NCI-H226 (cell line): ENCODE results near the gene TSPYL1.
"Not testable (repeated sequence)": the region's sequence is repeated elsewhere in the genome, so short reads cannot be mapped to it uniquely, and the experiment has no call there.

Experiments used
- DNase-seq: peaks from one replicate; pipeline ENCODE4 v3.0.0-alpha.2; 2015

The TSPYL1 gene

DNA sequence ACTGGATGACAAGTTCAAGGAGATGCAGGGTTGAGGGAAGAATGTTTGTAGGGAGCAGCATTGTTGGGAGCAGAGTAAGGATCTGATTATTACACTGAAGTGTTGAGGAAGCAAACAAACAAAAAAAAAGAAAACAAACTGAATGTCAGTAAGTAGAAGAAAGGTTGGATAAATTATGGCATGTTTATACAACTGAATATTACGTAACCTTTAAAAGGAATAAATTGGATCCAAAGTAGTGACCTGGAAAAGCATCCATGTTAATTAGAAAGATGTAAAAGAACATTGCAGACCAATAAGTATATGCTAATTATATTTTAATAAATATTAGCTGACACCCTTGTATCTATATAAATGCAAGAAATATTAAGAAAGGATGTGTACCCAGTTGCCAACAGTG is 12.8 kb upstream of the TSPYL1 start:
- no peak for DNase-seq

DNA sequence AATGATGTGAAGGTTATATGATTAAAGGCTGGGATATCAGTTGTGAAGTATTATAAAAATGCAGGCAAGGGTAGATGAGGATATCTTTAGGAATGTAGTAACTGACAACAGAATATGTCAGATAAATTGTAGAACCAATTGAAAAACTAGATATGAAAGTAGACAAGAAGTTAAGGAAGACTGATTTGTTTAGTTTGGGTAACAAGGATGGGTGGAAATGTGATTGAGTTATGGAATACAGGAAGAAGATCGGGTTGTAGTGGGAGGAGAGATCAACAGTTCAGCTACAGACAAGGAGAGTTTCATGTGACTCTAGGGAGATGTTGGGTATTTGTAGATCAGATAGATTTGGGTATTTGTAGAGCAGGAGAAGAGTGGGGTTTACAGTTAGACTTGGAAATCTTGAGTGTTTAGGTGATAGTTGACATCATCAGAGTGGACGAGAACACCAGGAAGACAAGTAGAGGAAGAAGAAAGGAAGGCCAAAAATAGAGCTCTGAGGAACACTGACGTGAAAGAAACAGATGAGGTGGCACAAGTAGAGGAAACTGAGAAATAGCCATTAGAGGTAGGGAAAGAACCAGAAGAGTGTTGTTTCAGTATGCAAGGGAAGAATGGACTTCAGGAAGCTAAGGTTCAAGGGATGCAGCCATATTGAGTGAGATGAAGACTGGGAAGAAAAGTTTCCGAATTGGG is 12.1 kb upstream of the TSPYL1 start:
- DNase-seq = peak; percentile 59

DNA sequence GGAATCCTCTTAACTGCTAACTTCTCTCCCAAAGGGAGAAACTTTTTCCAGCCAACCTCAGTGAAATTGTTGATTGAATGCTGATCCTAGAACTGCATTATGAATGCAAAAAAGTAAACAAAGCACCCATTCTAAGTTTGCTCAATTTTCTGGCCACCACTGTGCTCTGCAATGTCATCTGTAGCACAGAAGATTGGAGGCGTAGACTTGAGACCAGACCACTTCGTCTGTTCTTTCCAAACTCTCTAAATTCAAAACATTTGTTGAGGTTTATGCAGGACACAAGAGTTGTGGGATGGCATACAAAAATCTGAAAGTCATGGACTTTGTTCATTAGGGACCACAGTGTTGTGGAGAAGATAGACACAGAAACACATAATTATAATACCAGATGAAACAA is 11.1 kb upstream of the TSPYL1 start:
- DNase-seq = no peak

DNA sequence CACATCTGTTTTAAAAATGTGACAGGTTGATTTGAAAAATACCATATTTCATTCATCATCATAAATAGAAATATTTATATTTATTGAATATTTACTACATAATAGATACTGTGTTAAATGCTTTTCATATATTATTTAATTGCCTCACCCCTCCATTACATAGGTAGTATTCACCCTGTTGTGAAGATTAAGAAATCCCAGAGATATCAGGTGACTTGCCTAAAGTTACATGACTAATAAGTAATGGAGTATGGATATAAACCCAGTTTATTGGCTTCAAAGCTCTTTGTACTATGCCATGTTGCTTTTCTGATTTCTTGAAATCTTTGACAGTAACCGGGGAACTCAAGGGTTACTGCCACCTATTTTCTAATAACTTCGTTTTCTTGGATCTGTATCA is 10.1 kb upstream of the TSPYL1 start:
- DNase-seq = no peak

DNA sequence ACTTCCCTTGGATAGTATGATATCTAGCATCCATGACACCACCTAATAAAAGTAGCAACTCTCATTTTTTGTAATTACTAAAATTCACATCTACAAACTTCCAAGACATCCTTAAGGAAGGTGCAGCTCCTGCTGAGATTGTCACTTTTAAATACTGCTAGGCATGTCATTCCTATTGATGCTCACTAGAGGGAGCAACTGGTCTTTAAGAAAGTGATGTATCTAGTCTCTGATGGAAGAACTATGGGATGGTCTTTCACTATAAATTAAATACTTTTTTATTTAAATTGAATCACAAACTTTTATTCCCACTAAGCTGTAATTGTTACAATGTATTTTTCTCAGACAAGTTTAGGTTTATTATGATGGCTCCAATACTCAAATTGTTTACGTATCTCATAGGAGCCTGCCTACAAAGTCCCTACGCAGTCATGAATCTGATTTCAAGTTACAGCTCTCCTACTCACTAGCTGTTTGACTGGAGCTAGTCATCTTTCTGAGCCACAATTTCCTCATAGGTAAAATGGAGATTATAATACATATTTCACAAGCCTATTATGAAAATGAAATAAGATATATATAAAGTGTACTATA is 8.1 kb upstream of the TSPYL1 start:
- no peak for DNase-seq

DNA sequence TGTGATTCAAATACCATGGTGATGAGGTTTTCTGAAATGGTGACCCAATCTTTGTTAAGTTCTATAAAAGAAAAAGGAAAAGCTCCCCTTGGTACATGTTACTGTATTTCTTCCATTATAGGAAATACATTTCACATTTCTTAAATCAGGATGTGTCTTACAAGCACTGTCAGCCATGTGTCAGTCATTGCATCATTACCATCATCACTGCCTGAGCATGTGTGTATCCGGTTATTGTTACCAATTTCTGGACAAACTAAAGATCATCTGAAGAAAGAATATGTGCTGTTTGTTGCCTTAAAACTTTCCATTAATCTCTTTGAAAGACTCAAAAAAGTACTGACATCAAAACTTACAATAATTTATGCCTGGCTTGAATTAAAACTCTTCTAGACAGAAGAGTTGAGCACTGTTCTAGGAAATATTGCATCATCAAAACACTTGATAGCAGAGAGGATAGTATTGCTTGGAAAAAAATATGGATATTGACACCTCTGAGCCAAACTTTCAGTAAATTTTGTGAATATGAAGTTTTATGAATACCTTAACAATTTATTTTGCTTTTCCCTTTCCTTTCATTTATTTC is 7.1 kb upstream of the TSPYL1 start:
- DNase-seq = no peak

DNA sequence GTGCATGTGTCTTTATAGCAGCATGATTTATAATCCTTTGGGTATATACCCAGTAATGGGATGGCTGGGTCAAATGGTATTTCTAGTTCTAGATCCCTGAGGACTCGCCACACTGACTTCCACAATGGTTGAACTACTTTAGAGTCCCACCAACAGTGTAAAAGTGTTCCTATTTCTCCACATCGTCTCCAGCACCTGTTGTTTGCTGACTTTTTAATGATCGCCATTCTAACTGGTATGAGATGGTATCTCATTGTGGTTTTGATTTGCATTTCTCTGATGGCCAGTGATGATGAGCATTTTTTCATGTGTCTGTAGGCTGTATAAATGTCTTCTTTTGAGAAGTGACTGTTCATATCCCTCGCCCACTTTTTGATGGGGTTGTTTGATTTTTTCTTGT is 5.3 kb upstream of the TSPYL1 start:
- DNase-seq = not testable (repeated sequence)

DNA sequence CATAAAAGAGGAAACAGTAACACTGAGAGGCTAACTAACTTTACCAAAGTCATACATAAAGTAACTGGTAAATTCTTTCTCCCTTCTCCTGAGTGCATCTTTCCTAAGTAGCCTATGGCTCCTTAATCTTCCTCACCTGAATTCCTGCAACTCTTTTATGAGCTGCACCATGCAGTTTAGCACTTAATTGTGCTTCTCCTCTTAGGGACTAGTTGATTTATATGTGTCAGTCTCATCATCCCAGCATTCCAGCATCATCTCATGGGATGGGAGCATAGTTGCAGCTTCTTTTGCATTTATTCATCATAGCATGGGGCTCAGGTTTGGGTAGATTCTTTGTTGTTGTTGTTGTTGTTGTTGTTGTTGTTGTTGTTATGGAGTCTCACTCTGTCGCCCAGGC is 3.5 kb upstream of the TSPYL1 start:
- no peak for DNase-seq

DNA sequence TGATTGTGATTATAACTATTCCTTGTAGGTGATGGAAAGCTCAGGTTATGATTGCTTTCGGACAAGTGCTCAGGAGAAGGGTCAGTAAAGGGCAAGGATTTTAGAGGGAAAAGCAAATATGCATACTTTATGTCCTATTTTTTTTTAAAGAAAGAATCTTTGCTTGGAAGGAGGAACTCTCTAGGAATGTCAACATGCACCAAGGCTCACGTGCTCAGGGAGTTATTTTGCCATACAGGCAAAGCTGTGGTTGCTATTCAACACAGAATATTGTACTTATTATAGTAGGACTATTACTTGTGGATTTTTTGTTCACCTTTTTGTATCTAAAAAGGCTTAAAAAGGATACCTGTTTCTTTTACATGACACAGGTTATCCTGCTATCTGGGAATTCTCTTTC is 3.0 kb upstream of the TSPYL1 start:
- no peak for DNase-seq

DNA sequence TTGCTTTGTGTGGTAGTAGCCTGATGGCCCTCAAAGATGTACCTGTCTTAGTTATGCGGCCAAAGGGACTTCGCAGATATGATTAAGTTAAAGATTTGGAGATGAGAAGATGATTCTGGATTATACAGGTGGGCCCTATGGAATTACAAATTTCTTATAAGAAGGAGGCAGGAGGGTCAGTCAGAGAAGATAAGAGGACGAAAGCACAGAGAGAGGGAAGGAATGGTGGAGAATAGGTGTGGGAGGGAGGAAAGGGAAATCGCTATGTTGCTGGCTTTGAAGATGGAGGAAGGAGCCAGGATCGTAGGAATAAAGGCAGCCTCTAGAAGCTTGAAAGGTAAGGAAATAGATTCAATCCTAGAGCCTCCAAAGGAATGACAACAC is 1.2 kb upstream of the TSPYL1 start:
- no peak for DNase-seq

DNA sequence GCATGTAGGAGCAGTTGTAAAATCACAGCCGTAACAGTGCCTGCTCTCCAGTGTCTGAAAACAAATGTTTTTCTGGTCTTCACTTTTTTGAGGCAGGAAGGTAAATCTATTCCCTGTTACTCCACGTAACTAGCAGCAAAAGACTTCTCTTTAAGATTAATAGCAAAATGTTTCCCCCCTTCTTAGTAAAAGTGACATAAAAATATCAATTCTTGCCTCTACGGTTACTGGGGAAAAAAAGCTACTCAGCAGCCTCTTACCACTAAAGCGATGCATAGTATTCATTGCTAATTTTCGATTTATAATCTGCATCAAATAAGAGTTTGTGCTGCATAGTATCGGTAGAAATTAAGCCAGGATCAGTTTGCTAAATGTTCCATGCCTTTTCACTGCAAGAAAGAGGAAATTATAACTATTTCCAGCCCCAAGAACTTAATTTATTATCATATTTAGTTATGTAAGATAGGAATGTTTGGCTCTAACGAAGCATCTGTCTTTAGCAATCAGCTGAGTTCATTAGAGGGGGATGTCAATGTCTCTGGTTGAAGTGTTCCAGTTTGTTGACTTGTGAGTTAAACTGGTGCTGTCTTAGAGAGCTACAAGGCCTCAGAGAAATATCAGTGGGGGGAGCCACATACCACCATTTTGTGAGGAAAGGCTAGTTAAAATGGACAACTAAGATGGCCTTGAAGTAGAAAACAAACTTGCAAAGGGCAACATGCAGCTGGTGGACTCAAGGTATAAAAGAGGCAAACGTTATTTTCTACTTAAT is 617 bp upstream of the TSPYL1 start:
- DNase-seq = no peak

DNA sequence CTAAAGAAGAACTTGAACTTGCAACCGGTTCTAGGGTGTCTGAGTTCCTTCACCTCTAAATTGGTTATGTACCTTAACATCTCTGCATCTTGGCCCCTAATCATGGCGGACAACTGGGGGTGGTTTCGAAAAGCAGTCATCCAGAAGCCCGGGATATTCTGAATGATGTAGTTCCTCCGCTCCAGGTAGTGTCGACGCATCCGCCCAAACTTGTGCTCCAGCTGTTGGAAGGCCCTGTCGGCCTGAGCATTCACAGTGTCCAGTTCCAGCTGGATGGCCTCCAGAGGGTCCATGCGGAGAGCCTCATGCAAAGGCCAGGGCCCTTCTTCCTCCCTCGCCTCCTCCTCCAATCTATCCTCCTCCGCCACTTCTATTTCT is 887 bp downstream of the TSPYL1 start:
- no peak for DNase-seq

DNA sequence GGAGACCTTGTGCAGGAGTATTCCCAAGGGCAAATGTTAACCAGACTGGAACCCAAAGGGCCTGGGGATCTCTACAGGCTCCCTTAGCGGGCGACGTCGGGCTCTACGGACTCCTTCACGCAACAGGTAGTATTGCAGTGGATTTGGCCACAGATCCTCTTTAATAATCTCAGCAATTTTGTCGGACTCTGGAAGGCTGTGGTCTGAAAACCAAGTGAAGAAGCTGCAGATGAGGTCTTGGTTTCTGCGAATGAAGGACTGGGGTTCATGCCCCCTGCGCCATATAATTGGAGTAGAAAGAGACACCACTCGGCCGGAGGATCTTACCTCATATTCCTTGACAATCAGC is 1.3 kb downstream of the TSPYL1 start:
- no peak for DNase-seq

DNA sequence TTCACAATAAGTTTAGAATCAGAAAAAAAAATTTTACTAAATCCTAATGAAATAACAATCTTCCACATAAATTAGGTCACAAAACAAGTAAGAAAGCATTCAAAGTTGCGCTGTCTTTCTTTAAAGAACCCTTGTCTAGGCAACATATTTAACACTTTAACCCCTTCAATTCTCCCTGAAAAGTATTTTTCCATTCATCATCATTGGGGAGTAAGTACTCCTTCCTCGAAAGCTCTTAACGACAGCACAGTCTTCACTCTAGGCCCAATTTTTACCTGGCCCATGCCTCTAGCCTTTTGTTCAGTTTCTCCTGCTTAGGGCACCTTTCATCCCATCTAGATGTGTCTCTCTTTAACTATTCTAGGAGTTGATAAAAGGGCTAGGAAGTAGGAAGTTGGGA is 2.6 kb downstream of the TSPYL1 start:
- DNase-seq = no peak

DNA sequence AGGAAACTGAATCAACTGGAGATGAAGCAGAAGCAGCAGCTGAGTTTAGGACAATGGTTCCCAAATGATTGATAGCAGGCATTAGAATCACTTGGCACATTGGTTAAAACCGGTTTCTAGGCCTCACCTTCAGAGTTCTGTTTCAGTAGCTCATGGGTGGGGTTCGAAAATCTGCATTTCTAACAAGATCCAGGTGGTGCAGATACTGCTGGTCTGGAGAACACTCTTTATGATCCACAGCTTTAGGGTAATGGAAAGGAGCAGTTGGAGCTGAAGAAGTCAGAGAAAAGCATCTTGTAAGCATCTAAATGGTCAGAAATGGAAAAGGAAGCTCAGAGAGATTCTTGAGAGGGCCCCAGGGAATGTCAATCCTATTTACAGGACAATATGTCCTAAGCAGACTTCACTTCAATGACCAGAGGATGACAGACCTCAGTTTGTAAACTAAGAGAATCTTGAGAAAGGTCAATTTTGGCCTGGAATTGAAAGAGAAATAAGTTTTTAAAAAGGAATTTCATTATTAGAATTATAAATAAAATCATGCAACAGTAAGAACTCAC is 8.5 kb downstream of the TSPYL1 start:
- no peak for DNase-seq

DNA sequence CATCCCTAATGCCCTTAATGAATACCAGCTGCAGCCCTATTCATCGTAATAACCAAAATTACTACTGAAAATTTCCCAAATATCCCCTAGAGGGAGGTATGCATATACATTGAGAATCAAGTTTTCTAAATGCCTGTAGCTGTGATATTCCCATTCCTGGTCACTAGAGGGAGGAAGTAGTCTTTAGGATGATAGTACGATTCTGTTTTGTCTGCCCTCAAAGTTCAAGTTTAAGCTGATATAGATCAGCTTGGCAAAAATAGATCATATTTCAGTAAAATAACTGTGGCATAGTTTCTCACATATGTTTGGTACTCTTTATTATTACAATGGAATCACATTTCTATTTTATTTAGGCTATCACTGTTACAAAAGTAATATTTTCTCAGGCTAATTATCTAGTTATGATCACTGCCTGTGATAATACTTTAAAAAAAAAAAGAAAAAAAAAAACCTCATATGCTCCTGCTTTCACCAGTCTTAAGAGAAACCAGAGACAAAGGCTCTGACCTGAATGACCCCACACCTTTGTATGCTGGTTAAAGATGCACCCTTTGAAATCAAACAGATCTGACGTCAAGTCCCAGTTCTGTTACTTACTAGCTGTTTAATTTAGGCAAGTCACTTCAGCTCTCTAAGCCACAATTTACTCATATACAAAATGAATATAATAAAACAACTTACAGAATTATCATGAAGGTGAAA is 11.0 kb downstream of the TSPYL1 start:
- DNase-seq = peak; percentile 49

DNA sequence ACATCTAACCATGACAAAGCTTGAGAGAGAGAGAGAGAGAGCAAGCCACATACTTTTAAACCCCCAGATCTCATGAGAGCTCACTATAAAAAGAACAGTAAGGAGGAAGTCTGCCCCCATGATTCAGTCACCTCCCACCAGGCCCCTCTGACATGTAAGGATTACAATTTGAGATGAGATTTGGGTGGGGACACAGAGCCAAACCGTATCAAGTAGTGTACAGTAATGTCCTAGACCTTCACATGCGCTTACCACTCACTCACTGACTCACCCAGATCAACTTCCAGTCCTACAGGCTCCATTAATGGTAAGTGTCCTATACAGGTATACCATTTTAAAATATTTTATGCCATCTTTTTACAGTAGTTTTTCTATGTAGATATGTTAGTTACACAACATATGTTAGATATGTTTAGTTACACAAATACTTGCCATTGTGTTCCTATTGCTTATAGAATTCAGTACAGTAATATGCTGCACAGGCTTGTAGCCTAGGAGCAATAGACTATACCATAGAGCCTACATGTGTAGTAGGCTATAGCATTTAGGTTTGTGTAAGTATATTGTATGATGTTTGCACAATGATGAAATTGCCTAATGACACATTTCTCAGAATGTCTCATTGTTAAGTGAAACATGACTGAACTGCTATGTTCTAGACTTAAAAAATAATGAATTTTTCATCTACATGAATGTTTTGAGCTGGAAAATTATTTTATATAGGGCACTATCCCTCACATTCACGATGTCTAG is 11.7 kb downstream of the TSPYL1 start:
- DNase-seq = no peak

DNA sequence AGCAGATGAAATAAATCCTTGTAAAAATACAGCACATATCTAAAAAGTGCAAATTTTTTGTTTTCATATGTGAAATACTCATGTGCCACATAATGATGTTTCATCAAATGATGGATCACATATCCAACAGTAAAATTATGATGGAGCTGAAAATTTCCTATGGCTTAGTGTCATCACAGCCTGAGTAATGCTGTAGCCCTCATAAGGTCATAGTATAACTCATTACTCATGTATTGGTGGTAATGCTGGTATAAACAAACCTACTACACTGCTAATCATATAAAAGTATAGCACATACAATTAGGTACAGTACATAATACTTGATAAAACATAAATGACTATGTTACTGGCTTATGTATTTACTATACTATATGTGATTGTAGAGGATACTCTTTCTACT is 12.9 kb downstream of the TSPYL1 start:
- DNase-seq = peak; percentile 19

DNA sequence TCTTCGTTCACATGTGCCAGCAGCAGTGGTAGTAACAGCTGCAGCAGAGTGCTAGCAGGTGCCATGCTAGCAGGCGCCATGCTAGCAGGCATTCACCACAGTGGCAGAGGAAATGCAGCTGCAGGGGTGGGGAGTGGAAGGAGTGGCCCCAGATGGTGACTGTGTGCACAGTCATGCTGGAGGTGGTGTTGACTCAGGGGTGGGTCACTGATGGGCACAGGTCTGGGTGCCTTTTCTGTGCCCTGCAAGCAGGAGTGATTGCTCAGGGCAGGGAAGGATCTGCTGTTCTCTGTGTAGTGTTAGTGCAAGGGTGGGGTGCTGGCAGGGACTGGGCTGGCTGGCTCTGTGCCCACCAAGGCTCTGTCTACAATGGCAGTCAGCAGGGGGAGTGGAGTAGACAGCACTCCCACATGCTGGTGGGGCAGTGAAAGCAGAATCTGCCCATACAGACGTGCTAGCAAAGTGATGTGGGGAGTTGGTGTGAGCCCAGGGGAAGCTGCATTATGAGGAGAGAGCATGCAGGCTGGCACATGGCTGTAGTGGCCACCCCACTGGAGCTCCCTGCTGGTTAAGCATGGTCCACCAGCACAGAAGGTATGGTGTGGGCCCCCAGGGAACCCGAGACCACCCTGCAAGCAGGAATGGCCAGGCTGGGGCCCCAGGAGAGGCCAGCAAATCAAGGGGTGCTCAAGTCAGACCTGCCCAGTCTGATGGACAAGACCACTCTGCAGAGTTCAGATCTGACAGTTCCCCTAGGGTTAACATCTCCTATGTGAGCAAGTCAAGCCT is 14.5 kb downstream of the TSPYL1 start:
- no peak for DNase-seq

DNA sequence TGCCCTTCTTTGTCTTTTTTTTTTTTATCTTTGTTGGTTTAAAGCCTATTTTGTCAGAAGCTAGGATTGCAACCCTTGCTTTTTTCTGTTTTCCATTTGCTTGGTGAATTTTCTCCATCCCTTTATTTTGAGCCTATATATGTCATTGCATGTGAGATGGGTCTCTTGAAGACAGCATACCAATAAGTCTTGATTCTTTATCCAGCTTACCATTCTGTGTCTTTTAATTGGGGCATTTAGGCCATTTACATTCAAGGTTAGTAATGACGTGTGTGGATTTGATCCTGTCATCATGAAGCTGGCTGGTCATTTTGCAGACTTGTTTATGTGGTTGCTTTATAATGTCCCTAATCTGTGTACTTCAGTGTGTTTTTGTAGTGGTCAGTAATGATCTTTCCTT is 16.4 kb downstream of the TSPYL1 start:
- DNase-seq = no peak

DNA sequence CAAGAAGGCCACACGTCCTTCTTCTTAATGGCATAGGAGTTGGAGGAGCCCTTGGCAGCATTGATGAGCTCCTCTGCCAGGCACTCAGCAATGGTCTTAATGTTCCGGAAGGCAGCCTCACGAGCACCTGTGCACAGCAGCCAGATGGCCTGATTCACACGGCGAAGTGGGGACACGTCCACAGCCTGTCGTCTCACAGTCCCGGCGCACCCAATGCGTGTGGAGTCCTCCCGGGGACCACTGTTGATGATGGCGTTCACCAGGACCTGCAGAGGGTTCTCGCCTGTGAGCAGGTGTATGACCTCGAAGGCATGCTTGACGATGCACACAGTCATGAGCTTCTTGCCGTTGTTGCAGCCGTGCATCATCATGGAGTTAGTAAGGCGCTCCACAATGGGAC is 21.2 kb downstream of the TSPYL1 start:
- no peak for DNase-seq

DNA sequence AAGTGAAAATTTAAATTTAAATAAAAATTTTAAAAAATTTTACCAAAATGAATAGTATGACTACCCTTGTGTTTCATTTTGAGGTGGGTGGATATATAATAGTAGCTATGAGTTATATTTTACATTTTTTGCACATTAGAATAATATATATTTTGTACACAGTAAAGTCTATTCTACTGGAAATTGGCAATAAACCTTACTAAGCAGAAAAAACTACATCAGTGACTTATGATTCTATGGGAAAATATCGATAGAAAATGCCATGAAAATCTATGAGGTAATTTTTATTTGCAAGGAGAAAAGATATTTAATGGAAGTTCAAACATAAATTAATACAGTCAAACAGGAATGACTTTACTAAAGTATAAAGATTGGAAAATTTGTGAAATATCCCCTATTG is 23.0 kb downstream of the TSPYL1 start:
- no peak for DNase-seq
